ENCODE data around the gene PDE1C. TPM values are rescaled to one million over a fixed set of nuclear protein-coding genes. Genes with fewer than 3 reads are reported as not detected.

The PDE1C gene
- total and polyA plus RNA-seq, 3 donors from 2014 or later, result 7.6 to 9.5 (median 9.5) TPM

- TF ChIP-seq POLR2A (IDR thresholded peaks at IDR 0.05) (no peak), CTCF (IDR thresholded peaks at IDR 0.05) (no peak)
These were observed 75.1 kb downstream of the PDE1C start for GRCh38 chr7:31995134-31995533.

GRCh38 chr7:31991846-31992245 lies 78.4 kb downstream of the PDE1C start:
- DNase-seq, result no peak
- no peaks in the 10 kb centered on the region for H3K27me3 ChIP-seq
- no peak for TF ChIP-seq CTCF (IDR thresholded peaks at IDR 0.05)
- no peak for TF ChIP-seq POLR2A (IDR thresholded peaks at IDR 0.05)
- H3K9me3 ChIP-seq, result no peaks in the 10 kb centered on the region
- H3K4me1 ChIP-seq, result no peaks in the 10 kb centered on the region
- no peaks in the 10 kb centered on the region for H3K36me3 ChIP-seq (ENCODE audit: low read depth, missing control alignments)
- H3K4me3 ChIP-seq, result no peak overlapping the region
- intact Hi-C loops (cut with DNase I; ENCODE audit: low total_unique reads), result no loop called here
- H3K27ac ChIP-seq, result no peak overlapping the region
- 58 to 64% methylated on average over 3 of the region's 3 CpGs for WGBS, 2 donors

More at GRCh38 chr7:31995134-31995533, 75.1 kb downstream of the PDE1C start:
- no peak overlapping the region for H3K27ac ChIP-seq
- H3K27me3 ChIP-seq, result no peaks in the 10 kb centered on the region
- no peaks in the 10 kb centered on the region for H3K9me3 ChIP-seq
- no peaks in the 10 kb centered on the region for H3K36me3 ChIP-seq (ENCODE audit: low read depth, missing control alignments)
- intact Hi-C loops (cut with DNase I; ENCODE audit: low total_unique reads), result no loop called here
- H3K4me3 ChIP-seq, result no peak overlapping the region
- DNase-seq, result no peak
- H3K4me1 ChIP-seq, result no peaks in the 10 kb centered on the region
- 91 to 93% methylated on average over 2 of the region's 2 CpGs for WGBS, 2 donors

- no peaks in the 10 kb centered on the region for H3K27me3 ChIP-seq
- H3K27ac ChIP-seq, result no peak overlapping the region
- no peaks in the 10 kb centered on the region for H3K9me3 ChIP-seq
- H3K4me3 ChIP-seq, result no peak overlapping the region
- H3K36me3 ChIP-seq (ENCODE audit: low read depth, missing control alignments), result no peaks in the 10 kb centered on the region
- WGBS, 2 donors, result 97 to 100% methylated on average over 3 of the region's 3 CpGs
- TF ChIP-seq POLR2A (IDR thresholded peaks at IDR 0.05) (no peak), CTCF (IDR thresholded peaks at IDR 0.05) (no peak)
- no peaks in the 10 kb centered on the region for H3K4me1 ChIP-seq
- intact Hi-C loops (cut with DNase I; ENCODE audit: low total_unique reads), result no loop called here
- DNase-seq, result no peak
These were observed 78.8 kb downstream of the PDE1C start for GRCh38 chr7:31991406-31991805.

- H3K4me3 ChIP-seq, result no peak overlapping the region
- H3K9me3 ChIP-seq, result no peaks in the 10 kb centered on the region
- WGBS, 2 donors, result 74 to 84% methylated on average over 5 of the region's 5 CpGs
- no peaks in the 10 kb centered on the region for H3K4me1 ChIP-seq
- H3K27ac ChIP-seq, result no peak overlapping the region
- no peaks in the 10 kb centered on the region for H3K27me3 ChIP-seq
- H3K36me3 ChIP-seq (ENCODE audit: low read depth, missing control alignments), result no peaks in the 10 kb centered on the region
- intact Hi-C loops (cut with DNase I; ENCODE audit: low total_unique reads), result no loop called here
- no peak for DNase-seq
- TF ChIP-seq CTCF (IDR thresholded peaks at IDR 0.05), result no peak
- TF ChIP-seq POLR2A (IDR thresholded peaks at IDR 0.05), result no peak
These were observed 83.2 kb downstream of the PDE1C start for GRCh38 chr7:31986878-31987518.

- H3K4me3 ChIP-seq, result no peak overlapping the region
- H3K36me3 ChIP-seq (ENCODE audit: low read depth, missing control alignments), result no peaks in the 10 kb centered on the region
- no peaks in the 10 kb centered on the region for H3K27me3 ChIP-seq
- H3K9me3 ChIP-seq, result no peaks in the 10 kb centered on the region
- H3K27ac ChIP-seq, result no peak overlapping the region
- H3K4me1 ChIP-seq, result no peaks in the 10 kb centered on the region
- intact Hi-C loops (cut with DNase I; ENCODE audit: low total_unique reads), result no loop called here
- TF ChIP-seq CTCF (IDR thresholded peaks at IDR 0.05) (no peak), POLR2A (IDR thresholded peaks at IDR 0.05) (no peak)
- 69 to 91% methylated on average over 1 of the region's 1 CpG for WGBS, 2 donors
- DNase-seq, result no peak
These were observed 87.2 kb downstream of the PDE1C start for GRCh38 chr7:31982962-31983361.
